ENCODE measurements around the gene KATNAL1.

DNA sequence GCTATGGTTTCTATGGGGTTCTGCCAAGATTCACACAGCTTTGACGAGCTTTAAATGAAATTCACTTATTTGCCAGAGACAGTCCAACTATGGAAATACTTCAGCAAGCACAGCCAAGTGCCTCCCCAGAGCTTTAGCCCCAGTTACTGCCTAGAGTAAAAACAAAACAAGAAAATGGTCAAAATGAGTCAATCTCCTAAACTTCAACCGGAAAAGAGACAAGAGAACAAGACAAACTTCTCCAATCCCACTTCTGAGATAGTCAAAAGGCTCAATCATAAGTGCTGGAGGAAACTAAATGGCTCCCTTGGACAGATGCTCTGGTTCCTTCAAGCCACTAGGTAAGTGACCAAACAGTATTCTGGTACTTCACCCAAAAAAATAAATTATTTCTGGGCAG, 65.8 kb downstream of the KATNAL1 start:
- TF ChIP-seq, protein P1, sequence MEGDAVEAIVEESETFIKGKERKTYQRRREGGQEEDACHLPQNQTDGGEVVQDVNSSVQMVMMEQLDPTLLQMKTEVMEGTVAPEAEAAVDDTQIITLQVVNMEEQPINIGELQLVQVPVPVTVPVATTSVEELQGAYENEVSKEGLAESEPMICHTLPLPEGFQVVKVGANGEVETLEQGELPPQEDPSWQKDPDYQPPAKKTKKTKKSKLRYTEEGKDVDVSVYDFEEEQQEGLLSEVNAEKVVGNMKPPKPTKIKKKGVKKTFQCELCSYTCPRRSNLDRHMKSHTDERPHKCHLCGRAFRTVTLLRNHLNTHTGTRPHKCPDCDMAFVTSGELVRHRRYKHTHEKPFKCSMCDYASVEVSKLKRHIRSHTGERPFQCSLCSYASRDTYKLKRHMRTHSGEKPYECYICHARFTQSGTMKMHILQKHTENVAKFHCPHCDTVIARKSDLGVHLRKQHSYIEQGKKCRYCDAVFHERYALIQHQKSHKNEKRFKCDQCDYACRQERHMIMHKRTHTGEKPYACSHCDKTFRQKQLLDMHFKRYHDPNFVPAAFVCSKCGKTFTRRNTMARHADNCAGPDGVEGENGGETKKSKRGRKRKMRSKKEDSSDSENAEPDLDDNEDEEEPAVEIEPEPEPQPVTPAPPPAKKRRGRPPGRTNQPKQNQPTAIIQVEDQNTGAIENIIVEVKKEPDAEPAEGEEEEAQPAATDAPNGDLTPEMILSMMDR (IDR thresholded peaks at IDR 0.05; ENCODE audit: insufficient read depth, low read depth, low read length): no peak
- TF ChIP-seq EZH2 (IDR thresholded peaks at IDR 0.05; ENCODE audit: insufficient read depth, low read length): no peak
